ENCODE results near the gene IFITM1. TPM values are rescaled to one million over a fixed set of nuclear protein-coding genes. Genes with fewer than 3 reads are reported as not detected.
"Not testable (repeated sequence)": the region's sequence is repeated elsewhere in the genome, so short reads cannot be mapped to it uniquely, and the experiment has no call there.

The IFITM1 gene
- total RNA-seq, 1 donor from 2014 or later: 38.2 TPM

DNA sequence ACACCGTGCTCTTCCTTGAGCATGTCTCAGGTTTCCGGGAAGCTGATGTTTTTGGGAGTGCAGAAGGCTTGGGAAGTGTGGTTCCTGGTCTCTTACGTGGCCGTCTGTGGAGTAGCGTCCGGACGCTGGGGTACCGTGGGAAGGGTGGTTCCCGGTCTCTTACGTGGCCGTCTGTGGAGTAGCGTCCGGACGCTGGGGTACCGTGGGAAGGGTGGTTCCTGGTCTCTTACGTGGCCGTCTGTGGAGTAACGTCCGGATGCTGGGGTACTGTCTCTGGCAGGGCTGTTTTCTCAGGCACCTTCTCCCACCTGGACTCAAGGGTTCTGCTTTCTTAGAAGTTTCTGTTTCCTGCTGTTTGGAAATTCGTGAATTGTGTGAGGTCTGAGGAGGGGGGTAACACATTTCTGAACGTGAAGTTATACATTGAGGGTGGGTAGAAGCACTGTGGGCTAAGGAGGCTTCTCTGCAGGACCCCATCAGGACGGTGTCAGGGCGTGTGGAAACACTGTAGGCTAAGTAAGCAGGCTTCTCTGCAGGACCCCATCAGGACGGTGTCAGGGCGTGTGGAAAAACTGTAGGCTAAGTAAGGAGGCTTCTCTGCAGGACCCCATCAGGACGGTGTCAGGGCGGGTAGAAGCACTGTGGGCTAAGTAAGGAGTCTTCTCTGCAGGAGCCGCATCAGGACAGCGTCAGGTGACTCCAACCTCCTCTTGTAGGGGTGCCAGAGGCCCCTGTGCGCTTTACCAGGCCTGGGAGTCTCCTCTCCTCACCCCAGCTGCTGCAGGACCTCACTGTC, 12.2 kb downstream of the IFITM1 start:
- H3K36me3 ChIP-seq (ENCODE audit: control insufficient read depth, insufficient read depth, low read length): no peaks in the 10 kb centered on the region
- no peak for DNase-seq (ENCODE audit: low read depth)
- no peaks in the 10 kb centered on the region for H3K27me3 ChIP-seq (ENCODE audit: control insufficient read depth, insufficient read depth, low read length)
- no peak overlapping the region for H3K4me3 ChIP-seq (ENCODE audit: low read depth, low read length)
- TF ChIP-seq, protein P1, sequence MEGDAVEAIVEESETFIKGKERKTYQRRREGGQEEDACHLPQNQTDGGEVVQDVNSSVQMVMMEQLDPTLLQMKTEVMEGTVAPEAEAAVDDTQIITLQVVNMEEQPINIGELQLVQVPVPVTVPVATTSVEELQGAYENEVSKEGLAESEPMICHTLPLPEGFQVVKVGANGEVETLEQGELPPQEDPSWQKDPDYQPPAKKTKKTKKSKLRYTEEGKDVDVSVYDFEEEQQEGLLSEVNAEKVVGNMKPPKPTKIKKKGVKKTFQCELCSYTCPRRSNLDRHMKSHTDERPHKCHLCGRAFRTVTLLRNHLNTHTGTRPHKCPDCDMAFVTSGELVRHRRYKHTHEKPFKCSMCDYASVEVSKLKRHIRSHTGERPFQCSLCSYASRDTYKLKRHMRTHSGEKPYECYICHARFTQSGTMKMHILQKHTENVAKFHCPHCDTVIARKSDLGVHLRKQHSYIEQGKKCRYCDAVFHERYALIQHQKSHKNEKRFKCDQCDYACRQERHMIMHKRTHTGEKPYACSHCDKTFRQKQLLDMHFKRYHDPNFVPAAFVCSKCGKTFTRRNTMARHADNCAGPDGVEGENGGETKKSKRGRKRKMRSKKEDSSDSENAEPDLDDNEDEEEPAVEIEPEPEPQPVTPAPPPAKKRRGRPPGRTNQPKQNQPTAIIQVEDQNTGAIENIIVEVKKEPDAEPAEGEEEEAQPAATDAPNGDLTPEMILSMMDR (IDR thresholded peaks at IDR 0.05; ENCODE audit: insufficient read depth, low read length, poor library complexity, severe bottlenecking): no peak

DNA sequence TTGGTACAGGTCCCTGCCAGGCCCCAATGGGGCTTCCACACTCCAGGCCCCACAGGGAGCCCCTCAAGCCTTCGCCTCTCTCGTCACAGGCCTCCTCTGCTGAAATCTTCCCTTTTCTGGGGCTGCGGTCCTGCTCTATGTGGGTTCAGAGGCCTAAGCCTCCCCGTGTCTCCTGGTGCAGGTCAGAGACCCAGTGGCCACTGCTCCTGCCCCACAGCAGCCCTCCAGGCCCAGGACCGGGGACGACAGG, 12.7 kb downstream of the IFITM1 start:
- TF ChIP-seq, protein P1 (IDR thresholded peaks at IDR 0.05; ENCODE audit: insufficient read depth, low read length, poor library complexity, severe bottlenecking): no peak
- H3K4me3 ChIP-seq (ENCODE audit: low read depth, low read length): no peak overlapping the region
- no peaks in the 10 kb centered on the region for H3K36me3 ChIP-seq (ENCODE audit: control insufficient read depth, insufficient read depth, low read length)
- H3K27me3 ChIP-seq (ENCODE audit: control insufficient read depth, insufficient read depth, low read length): no peaks in the 10 kb centered on the region
- no peak for DNase-seq (ENCODE audit: low read depth)

DNA sequence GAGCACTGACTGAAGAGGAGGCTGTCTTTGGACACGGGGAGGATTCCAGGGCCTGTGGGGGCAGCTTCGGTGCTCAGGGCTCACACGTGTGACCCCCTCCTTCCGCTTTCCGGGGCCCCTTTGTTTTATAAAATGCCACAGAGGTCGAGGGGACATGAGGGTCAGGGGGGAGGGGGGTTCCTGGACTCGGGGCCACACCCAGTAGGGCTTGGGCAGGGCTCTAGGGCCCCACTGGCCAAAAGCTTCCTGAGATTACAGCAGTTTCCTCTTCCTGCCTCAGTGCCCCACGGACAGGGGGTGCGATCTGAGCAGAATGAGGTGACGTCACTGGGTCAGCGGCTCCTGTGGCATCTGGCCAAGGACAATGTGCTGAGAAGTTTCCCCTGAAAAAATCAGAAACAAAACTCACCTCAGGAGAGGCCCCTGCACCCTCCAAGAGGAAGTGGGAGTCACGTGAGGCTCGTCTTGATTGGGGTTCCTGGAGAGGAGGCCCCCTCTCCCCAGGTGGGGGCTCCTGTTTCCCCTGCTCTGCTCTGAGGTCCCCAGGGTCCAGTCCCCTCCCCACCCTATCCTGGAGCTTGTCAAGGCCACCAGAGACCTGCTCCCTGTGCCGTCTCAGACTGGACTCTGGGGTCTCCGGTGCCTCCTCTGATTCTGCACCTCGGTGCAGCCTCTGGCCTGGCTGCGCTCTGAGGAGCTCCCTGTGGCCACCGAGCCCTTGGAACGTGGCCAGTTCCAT, 13.2 kb downstream of the IFITM1 start:
- TF ChIP-seq, protein P1 (IDR thresholded peaks at IDR 0.05; ENCODE audit: insufficient read depth, low read length, poor library complexity, severe bottlenecking): no peak
- no peak overlapping the region for H3K4me3 ChIP-seq (ENCODE audit: low read depth, low read length)
- H3K27me3 ChIP-seq (ENCODE audit: control insufficient read depth, insufficient read depth, low read length): no peaks in the 10 kb centered on the region
- DNase-seq (ENCODE audit: low read depth): no peak
- H3K36me3 ChIP-seq (ENCODE audit: control insufficient read depth, insufficient read depth, low read length): no peaks in the 10 kb centered on the region

DNA sequence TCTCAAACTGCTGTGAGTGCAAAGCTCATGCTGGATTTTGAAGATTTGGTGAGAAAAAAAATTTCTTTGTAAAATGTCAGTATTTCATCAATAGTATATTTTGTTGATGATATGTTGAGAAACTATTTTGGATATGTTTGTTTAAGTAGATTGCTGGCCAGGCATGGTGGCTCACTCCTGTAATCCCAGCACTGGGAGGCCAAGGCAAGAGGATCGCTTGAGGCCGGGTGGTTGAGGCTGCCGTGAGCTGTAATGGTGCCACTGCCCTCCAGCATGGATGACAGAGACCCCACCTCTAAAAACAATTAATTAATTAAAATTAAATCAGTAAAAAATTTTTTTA, 13.7 kb downstream of the IFITM1 start:
- TF ChIP-seq, protein P1 (IDR thresholded peaks at IDR 0.05; ENCODE audit: insufficient read depth, low read length, poor library complexity, severe bottlenecking): no peak
- no peaks in the 10 kb centered on the region for H3K27me3 ChIP-seq (ENCODE audit: control insufficient read depth, insufficient read depth, low read length)
- no peak overlapping the region for H3K4me3 ChIP-seq (ENCODE audit: low read depth, low read length)
- DNase-seq (ENCODE audit: low read depth): no peak
- no peaks in the 10 kb centered on the region for H3K36me3 ChIP-seq (ENCODE audit: control insufficient read depth, insufficient read depth, low read length)

DNA sequence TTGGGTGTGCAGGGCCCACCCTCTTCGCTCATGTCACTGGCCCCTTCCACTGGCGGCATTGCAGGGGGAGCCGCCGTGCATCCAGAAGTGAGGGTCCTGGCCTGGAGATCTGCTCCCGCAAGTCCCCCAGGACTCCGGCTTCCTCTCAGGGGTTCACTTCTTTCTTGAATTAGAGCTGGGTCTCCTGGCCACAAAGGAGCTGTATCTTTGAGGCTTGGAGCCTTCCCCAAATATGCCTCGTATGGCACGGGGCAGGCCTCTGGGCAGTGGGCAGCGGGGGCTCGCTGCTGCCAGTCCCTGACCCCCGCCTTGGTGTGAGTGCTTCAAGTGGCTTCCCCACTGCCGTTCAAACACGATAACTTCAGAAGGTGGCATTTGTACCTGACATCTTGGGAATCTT, 14.2 kb downstream of the IFITM1 start:
- Histone ChIP-seq H3K4me3 (ENCODE audit: low read depth, low read length) (no peak overlapping the region), H3K36me3 (ENCODE audit: control insufficient read depth, insufficient read depth, low read length) (no peaks in the 10 kb centered on the region), H3K27me3 (ENCODE audit: control insufficient read depth, insufficient read depth, low read length) (no peaks in the 10 kb centered on the region)
- no peak for DNase-seq (ENCODE audit: low read depth)
- TF ChIP-seq, protein P1 (IDR thresholded peaks at IDR 0.05; ENCODE audit: insufficient read depth, low read length, poor library complexity, severe bottlenecking): no peak

DNA sequence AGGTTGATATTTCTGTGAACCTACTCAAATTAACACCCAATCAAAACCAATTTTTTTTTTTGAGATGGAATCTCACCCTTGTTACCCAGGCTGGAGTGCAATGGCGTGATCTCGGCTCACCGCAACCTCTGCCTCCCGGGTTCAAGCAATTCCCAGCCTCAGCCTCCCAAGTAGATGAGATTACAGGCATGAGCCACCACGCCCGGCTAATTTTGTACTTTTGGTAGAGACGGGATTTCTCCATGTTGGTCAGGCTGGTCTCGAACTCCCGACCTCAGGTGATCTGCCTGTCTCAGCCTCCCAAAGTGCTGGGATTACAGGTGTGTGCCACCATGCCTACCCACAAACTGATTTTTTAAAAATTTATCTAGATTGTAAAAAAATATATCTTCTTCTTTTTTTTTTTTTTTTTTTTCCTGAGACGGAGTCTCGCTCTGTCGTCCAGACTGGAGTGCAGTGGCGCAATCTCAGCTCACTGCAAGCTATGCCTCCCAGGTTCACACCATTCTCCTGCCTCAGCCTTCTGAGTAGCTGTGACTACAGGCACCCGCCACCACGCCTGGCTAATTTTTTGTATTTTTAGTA, 14.8 kb downstream of the IFITM1 start:
- H3K4me3 ChIP-seq (ENCODE audit: low read depth, low read length); H3K36me3 ChIP-seq (ENCODE audit: control insufficient read depth, insufficient read depth, low read length); H3K27me3 ChIP-seq (ENCODE audit: control insufficient read depth, insufficient read depth, low read length); DNase-seq (ENCODE audit: low read depth): not testable (repeated sequence)
